WI38 (cell line): ENCODE data around the gene DNAH14.

Experiments
- H3K4me3 ChIP-seq: 2 replicates; pipeline ENCODE4 v1.5.1; 2011; ENCODE audit warnings: low read depth, mild to moderate bottlenecking, control low read depth, low read length
- CTCF ChIP-seq: IDR thresholded peaks from 2 replicates; pipeline ENCODE4 v1.5.1; 2012; ENCODE audit warnings: low read depth, mild to moderate bottlenecking, control low read depth, low read length

The DNAH14 gene

GRCh38 chr1:225338545-225338944, 409.1 kb downstream of the DNAH14 start:
- no peak overlapping the region for H3K4me3 ChIP-seq
- TF ChIP-seq CTCF: no peak

GRCh38 chr1:225341642-225342041, 412.2 kb downstream of the DNAH14 start:
- no peak for TF ChIP-seq CTCF
- no peak overlapping the region for H3K4me3 ChIP-seq

- TF ChIP-seq CTCF: no peak
- no peak overlapping the region for H3K4me3 ChIP-seq
Observed at GRCh38 chr1:225342695-225343094, 413.2 kb downstream of the DNAH14 start.

- no peak overlapping the region for H3K4me3 ChIP-seq
- TF ChIP-seq CTCF: no peak
Observed at GRCh38 chr1:225343618-225344017, 414.1 kb downstream of the DNAH14 start.

- TF ChIP-seq CTCF: no peak
- H3K4me3 ChIP-seq: no peak overlapping the region
Observed at GRCh38 chr1:225347123-225347683, 417.7 kb downstream of the DNAH14 start.

GRCh38 chr1:225348400-225348799, 418.9 kb downstream of the DNAH14 start:
- H3K4me3 ChIP-seq: no peak overlapping the region
- no peak for TF ChIP-seq CTCF

- TF ChIP-seq CTCF: no peak
Observed at GRCh38 chr1:225349826-225350225, 420.4 kb downstream of the DNAH14 start.

More at GRCh38 chr1:225349826-225350225, 420.4 kb downstream of the DNAH14 start:
- no peak overlapping the region for H3K4me3 ChIP-seq
